ENCODE data around the gene TOP3B. TPM values are rescaled to one million over a fixed set of nuclear protein-coding genes. Genes with fewer than 3 reads are reported as not detected.

TOP3B gene
- polyA plus RNA-seq, 1 donor: 18.3 TPM

GRCh38 chr22:21981874-21982273 is 713 bp downstream of the TOP3B start:
- DNase-seq (ENCODE audit: low read depth): no peak

GRCh38 chr22:21980547-21980946 is 2.0 kb downstream of the TOP3B start:
- no peak for DNase-seq (ENCODE audit: low read depth)

DNA sequence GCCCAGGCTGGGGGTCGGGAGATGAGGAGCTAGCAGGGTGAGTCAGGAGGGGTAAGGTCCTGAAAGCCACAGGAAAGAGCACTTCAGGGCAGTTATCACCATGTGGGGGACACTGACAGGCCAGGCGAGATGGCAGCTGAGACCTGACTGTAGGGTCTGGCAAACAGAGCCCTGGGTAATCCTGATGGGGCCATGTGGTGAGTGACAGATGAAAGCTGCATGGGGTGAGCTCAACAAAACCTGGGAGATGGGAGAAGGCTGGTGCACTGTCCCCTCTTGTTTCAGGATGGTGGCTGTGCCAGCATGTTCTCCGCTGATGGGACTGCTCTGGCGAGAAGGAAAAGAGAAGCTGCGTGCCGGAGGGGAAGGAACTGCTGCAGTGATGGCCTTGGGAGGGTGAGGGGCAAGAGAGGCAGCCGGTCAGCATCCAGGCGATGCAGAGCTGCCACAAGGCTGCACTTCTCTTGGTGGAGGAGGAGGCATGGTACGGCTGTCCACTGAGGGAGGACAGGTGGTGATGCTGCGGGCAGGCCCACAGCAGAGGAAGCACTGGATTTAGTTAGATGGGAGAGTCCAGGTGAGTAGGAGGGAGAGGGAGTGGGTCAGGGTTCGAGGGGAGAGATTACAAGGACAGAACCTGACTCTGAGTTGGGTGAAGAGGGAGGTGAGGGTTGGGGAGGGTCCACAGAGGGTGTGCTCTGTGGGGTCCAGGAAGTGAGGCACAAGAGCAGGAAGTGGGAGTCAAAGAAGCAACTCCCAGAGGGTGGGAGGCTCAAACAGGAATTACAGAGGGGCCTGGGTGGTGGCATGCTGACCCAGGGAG is 3.8 kb downstream of the TOP3B start:
- no peak for DNase-seq (ENCODE audit: low read depth)

DNA sequence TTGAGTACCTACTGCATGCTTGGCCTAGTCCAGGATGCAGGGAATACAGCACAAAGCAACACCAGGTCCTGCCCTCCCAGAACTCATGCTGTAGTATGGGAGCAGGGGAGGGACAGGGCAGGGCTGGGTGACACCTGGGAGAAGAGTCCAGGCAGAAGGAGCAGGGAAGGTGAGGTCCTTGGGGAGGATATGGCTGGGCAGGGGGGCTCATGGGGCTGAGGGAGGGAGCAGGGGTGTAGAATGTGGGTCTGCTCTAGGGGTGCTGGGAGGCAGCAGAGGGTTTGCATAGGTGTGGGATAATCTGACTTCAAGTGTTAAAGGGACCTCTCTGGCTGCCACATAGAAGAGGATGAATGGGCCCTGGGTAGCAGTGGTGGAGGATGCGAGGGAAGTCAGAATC is 4.8 kb downstream of the TOP3B start:
- no peak for DNase-seq (ENCODE audit: low read depth)

DNA sequence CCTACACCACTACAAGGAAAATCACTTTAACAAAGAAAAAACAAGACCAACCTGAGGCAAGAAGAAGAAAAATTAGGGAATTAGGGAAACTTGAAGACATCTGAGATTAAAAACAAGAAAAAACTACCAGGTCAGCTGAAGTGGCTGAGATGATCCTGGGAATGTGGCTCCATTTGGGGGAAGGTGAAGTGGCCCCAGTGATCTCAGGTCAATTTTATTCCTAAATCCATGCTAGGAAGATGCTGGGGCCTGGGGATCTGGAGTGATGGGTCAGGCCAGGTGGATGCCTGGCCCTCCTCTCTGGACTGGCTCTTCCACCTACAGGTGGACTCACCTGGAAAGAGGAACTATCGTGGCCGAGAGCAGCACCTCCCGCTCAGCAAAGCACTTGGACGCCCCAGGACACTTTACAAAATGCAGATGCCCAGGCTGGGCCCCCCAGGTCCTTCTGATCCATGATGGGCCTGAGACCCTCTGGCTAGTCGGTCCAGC is 6.7 kb downstream of the TOP3B start:
- no peak for DNase-seq (ENCODE audit: low read depth)

DNA sequence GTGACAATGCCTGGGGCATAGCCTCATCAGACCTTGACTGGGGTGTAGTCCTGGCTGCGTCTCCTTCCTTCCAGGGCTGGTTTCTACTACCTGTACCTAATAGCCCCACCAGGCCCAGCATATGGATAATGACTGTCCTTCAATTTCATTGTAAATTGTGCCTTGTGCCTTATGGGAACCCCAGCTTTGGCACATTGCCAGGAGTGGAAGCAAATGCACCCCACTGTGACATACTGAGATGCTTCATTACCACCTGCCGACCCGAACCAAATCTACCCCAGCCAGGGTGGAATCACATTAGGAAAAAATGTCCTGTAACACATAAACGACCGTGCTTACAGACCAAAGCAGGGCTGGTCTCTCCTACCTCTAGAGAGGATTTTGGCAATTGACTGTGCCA is 7.3 kb downstream of the TOP3B start:
- DNase-seq (ENCODE audit: low read depth): no peak

DNA sequence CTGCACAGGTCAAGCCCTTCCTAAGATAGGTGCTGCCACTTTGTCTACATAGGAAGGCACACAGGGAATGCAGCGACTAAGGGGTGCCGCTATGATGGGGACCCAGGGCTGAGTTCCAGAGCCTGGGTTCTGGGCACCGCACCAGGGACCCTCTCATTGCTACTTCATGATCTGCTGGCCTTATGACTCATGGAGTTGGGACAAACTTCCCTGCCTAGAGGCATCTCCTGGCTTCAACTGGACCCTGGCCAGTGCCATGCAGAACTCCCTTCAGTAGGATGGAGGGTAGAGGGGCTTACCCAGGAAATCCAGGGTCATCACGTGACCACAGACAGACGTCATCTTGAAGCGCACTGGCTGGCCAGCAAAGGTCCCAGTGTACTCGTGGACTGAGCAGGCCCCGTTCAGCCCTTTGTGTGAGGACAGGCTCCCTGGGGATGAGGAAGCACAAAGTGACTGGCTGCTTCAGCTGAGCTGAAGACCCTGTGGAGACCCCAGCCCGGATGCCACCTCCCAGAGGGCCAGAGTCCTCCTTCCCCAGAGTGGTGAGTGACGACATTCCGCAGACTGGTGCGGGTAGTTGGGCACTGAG is 8.4 kb downstream of the TOP3B start:
- DNase-seq (ENCODE audit: low read depth): no peak

GRCh38 chr22:21972806-21973205 is 9.8 kb downstream of the TOP3B start:
- no peak for DNase-seq (ENCODE audit: low read depth)

GRCh38 chr22:21972293-21972779 is 10.3 kb downstream of the TOP3B start:
- DNase-seq (ENCODE audit: low read depth): no peak

DNA sequence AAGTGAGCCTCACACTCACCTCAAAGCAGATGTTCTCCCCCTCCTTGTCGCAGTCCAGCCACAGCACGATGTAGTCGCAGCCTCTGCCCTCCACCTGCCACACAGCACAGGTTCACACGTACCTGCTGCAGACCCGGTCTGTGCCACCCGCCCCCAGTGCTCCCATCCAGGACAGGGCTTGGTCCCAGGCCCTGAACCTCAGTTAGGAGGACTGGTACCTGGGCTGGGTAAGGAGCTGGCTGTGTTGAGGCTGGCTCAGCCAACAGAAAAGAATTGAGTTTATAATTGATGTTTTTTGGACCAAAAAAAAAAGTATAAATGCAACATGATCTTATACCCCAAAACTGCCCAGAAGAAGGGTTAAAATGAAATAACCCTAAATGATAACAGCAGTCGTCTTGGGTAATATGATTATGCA is 10.7 kb downstream of the TOP3B start:
- DNase-seq (ENCODE audit: low read depth): no peak

DNA sequence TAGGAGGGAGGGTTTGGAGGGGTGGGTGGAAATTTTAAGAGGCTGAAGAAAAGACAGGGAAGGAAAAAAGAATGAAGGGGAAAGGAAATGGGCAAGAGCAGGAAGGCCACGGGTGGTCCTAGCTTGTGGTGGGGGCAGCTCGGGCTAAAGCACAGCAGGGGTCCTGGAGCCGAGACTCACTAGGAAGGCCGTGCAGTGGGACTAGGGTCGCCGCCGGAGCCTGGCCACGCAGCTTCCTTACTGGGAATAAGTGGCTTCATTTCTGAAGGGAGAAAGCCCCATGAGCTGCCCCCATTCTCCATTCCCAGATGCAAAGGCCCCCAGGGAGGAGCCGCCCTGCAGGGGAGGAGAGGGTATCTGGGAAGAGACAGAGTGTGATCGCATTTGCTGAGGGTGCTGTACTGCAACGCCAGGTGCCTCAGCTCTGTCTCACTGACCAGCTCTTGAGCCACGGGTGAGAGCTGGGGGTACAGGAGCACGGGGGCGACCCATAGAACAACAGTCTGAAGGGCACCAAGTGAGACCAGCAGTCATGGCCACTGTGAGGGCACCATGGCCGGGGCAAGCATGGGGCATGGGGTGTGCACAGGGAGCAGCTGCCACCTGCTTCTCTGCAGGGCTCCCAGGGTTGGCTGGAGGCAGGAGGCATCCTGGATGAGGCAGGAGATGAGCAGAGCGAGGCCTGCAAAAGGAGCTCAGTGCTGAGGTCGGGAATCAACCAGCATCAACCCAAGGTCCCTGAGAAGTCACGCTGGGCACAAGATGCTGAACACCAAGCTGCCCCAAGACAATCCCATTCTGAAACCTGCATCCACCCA is 11.6 kb downstream of the TOP3B start:
- no peak for DNase-seq (ENCODE audit: low read depth)

DNA sequence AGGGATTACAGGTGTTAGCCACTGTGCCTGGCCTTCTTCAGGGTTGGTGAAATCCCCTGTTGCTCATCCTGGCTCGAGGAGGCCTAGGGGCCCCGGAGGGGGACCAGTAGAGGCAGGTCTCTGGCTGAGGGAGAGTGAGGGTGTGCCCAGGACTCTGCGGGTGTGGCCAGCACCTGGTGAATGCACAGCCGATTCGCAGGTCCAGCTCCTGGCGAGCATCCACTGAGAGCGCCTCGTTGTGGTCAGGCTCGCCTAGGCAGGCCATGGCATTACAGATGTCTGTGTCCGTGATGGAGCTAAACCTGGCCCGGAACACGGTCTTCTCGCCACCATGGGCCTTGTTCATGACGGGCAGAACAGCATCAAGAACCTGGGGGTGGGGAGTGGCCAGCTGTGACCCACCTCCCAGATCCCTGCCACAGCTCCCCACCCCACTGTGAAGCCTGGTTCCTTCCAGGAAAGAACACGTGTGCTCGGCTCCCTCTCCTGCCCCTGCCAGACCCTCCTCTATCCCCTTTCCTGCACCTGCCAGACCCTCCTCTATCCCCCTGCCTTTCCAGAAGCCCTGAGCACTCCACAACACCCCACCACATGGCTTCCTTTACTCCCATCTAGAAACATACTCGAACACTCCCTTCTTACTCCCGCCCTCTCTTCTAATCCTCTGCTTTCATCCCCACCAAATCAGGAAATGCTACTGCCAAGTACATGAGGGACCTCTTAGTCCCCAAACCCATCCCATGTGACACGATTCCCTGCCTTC is 12.4 kb downstream of the TOP3B start:
- DNase-seq (ENCODE audit: low read depth): no peak

DNA sequence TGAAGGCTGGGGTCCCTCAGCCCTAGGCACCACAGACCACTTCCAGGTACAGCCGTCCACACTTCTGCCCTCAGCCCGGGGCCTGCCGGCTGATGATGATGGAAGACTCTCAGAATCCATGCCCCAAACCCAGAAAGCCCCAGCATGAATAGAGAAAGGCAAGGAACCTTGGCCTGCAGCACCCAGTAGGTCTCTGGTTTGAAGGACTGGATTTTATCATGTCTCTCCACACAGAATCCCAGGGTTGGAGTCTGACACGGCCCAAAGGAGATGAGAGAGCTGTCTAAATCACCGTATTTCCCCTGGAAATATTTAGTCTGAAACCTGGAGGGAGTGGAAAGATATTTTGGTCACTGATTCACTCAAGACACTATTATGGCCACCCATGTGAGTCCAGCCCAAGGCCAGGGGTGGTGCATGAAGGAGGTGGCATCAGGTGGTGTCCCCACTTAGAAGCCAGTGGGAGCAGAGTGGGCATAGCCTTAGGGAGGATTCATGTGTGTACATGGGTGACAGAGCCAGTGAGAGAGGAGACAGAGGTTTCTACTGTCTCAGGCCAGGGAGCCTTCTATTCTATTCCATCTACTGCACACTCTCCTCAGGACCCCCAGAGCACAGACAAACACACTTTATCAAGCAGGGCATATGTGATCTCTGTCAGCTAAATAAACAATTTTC is 14.0 kb downstream of the TOP3B start:
- no peak for DNase-seq (ENCODE audit: low read depth)

DNA sequence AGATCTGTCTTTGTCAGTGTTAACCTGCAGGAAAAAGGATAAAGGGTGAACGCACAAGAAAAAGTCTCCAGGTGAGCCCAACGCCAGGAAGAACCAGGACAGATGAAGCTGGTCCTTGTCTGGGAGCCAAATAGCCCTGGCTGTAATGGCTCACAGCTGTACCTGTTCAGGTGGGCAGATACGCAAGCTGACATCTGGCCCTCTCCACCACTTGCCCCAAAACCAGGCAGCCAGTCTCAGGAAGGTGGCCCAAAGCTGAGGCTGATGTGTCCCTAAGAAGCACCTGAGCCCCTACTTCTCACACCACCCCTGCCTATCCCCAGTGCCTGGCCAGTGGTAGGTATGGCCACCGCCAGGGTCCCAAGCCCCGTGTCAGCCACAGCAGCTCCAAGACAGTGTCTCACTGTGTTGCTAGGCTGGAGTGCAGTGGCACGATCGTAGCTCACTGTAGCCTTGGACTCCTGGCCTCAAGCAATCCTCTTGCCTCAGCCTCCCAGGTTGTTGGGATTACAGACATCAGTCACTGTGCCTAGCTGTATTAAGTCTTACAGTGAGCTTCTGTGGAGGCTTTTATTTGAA is 14.8 kb downstream of the TOP3B start:
- DNase-seq (ENCODE audit: low read depth): no peak

- no peak for DNase-seq (ENCODE audit: low read depth)
Observed at GRCh38 chr22:21966643-21967516, 15.7 kb downstream of the TOP3B start.

- DNase-seq (ENCODE audit: low read depth): no peak
Observed at GRCh38 chr22:21965762-21966288, 16.8 kb downstream of the TOP3B start.

GRCh38 chr22:21964918-21965484 is 17.6 kb downstream of the TOP3B start:
- DNase-seq (ENCODE audit: low read depth): no peak

GRCh38 chr22:21964234-21964633 is 18.4 kb downstream of the TOP3B start:
- DNase-seq (ENCODE audit: low read depth): no peak

DNA sequence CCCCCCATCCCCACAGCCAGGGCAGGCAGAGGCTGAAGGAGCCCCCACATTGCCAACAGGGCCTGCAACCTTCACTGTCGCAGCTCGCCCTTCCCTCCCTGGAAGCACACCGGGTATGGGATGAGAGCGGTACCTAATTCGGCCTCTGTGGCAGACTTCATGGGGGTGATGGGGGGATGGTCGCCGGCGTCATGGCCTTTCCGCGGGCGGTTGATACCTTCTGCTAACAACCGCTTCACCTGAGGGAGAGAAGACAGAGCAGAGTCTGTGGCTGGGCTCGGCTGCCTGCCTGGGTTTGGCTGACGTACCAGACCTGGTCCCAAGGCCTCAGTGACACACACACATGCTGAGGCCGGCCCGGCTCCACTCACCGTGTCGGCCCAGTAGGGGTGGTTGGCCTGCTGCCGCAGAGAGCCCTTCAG is 18.8 kb downstream of the TOP3B start:
- DNase-seq (ENCODE audit: low read depth): no peak

Measured in forelimb muscle (tissue), 1 donor.